GM12874 (cell line): ENCODE results near the gene GSTM5.

Source experiments
- CTCF ChIP-seq: IDR thresholded peaks from 2 replicates; pipeline ENCODE4 v1.5.1; 2011; ENCODE audit warnings: low read depth, mild to moderate bottlenecking, control low read depth, low read length, moderate library complexity; ENCODE audit not compliant: insufficient read depth

Gene GSTM5

GRCh38 chr1:109687641-109688499 lies 24.2 kb upstream of the GSTM5 start, which contains the start of gene GSTM1:
TSS of gene GSTM1 (plus strand) at chr1:109687817. CDS start at chr1:109687874, 57 bp downstream.
- TF ChIP-seq CTCF: no peak

- TF ChIP-seq CTCF: no peak
Observed at GRCh38 chr1:109689844-109690405, 22.1 kb upstream of the GSTM5 start.

GRCh38 chr1:109691759-109692158 lies 20.3 kb upstream of the GSTM5 start:
- no peak for TF ChIP-seq CTCF

- no peak for TF ChIP-seq CTCF
Observed at GRCh38 chr1:109697066-109697465, 15.0 kb upstream of the GSTM5 start.

- no peak for TF ChIP-seq CTCF
Observed at GRCh38 chr1:109704173-109704572, 7.9 kb upstream of the GSTM5 start.

- TF ChIP-seq CTCF: no peak
Observed at GRCh38 chr1:109705411-109705810, 6.6 kb upstream of the GSTM5 start.

- TF ChIP-seq CTCF: no peak
Observed at GRCh38 chr1:109712321-109712864, 342 bp downstream of the GSTM5 start.
